HEK293T (cell line): ENCODE data around the gene PROX2.

Source experiments
- CTCF ChIA-PET: fragments of 350-600 bp; formaldehyde crosslinking; extraction: SDS; loops from one replicate; lab custom pipeline; 2021; ENCODE audit warnings: antibody characterized with exemption, inconsistent platforms; lab: Yijun Ruan, JAX
- POLR2A ChIA-PET: fragments of 350-600 bp; formaldehyde crosslinking; extraction: SDS; loops from one replicate; lab custom pipeline; 2020; ENCODE audit warnings: antibody characterized with exemption, inconsistent platforms; lab: Yijun Ruan, JAX
- DNase-seq: peaks from one replicate; pipeline ENCODE4 v3.0.0; 2012; ENCODE audit warnings: mixed read lengths; ENCODE audit errors: extremely low spot score
- ARNT ChIP-seq: fragments of 450-650 bp; IDR thresholded peaks from 2 replicates; pipeline ENCODE4 v1.6.1; 2017; ENCODE audit warnings: mild to moderate bottlenecking
- BHLHE40 ChIP-seq: fragments of 450-650 bp; IDR thresholded peaks from 2 replicates; pipeline ENCODE4 v1.6.1; 2016; ENCODE audit warnings: mild to moderate bottlenecking, moderate library complexity, borderline replicate concordance
- CTBP1 ChIP-seq: fragments of 450-650 bp; IDR thresholded peaks from 2 replicates; pipeline ENCODE4 v1.6.1; 2016; ENCODE audit warnings: borderline replicate concordance
- ELF4 ChIP-seq: fragments of 450-650 bp; IDR thresholded peaks from 2 replicates; pipeline ENCODE4 v1.6.1; 2017; ENCODE audit warnings: antibody characterized with exemption
- FOXA1 ChIP-seq: fragments of 450-650 bp; IDR thresholded peaks from 2 replicates; pipeline ENCODE4 v1.6.1; 2016; ENCODE audit warnings: mild to moderate bottlenecking
- FOXK2 ChIP-seq: fragments of 450-650 bp; IDR thresholded peaks from 2 replicates; pipeline ENCODE4 v1.6.1; 2016; ENCODE audit warnings: mild to moderate bottlenecking
- FOXM1 ChIP-seq: fragments of 450-650 bp; IDR thresholded peaks from 2 replicates; pipeline ENCODE4 v1.6.1; 2017; ENCODE audit warnings: mild to moderate bottlenecking, borderline replicate concordance
- HDGF ChIP-seq: fragments of 450-650 bp; IDR thresholded peaks from 2 replicates; pipeline ENCODE4 v1.6.1; 2017; ENCODE audit warnings: antibody characterized with exemption, borderline replicate concordance
- L3MBTL2 ChIP-seq: fragments of 450-650 bp; conservative IDR thresholded peaks from 2 replicates; pipeline ENCODE4 v1.6.1; 2016; ENCODE audit warnings: mild to moderate bottlenecking
- LEF1 ChIP-seq: fragments of 450-650 bp; IDR thresholded peaks from 2 replicates; pipeline ENCODE4 v1.6.1; 2017; ENCODE audit warnings: mild to moderate bottlenecking, borderline replicate concordance
- NFRKB ChIP-seq: fragments of 450-650 bp; IDR thresholded peaks from 2 replicates; pipeline ENCODE4 v1.6.1; 2016; ENCODE audit warnings: mild to moderate bottlenecking, moderate library complexity
- PKNOX1 ChIP-seq: fragments of 450-650 bp; IDR thresholded peaks from 2 replicates; pipeline ENCODE4 v1.6.1; 2016
- SP1 ChIP-seq: fragments of 450-650 bp; IDR thresholded peaks from 2 replicates; pipeline ENCODE4 v1.6.1; 2017
- SUZ12 ChIP-seq: fragments of 450-650 bp; IDR thresholded peaks from 2 replicates; pipeline ENCODE4 v1.6.1; 2016; ENCODE audit warnings: mild to moderate bottlenecking
- TARDBP ChIP-seq: fragments of 450-650 bp; IDR thresholded peaks from 2 replicates; pipeline ENCODE4 v1.6.1; 2016
- ZNF384 ChIP-seq: fragments of 450-650 bp; IDR thresholded peaks from 2 replicates; pipeline ENCODE4 v1.6.1; 2016

PROX2 gene

GRCh38 chr14:74892745-74893144, 16.8 kb upstream of the PROX2 start:
- CTCF ChIA-PET, result interaction anchor here (2.8 kb wide), 1 partner anchor 13 kb away, joined by 9 read pairs; no protein-coding TSS in a partner anchor
- no peak for DNase-seq
- no peak for TF ChIP-seq NFRKB
- TF ChIP-seq PKNOX1, result no peak
- TF ChIP-seq TARDBP, result no peak
- TF ChIP-seq FOXM1, result no peak
- no peak for TF ChIP-seq ZNF384
- TF ChIP-seq SUZ12, result no peak
- TF ChIP-seq FOXK2, result no peak
- POLR2A ChIA-PET, result no interaction called here

GRCh38 chr14:74891870-74892269, 15.9 kb upstream of the PROX2 start:
- DNase-seq, result no peak
- POLR2A ChIA-PET, result interaction anchor here (0.7 kb wide), 1 partner anchor 46 kb away, joined by 3 read pairs; no protein-coding TSS in a partner anchor
- CTCF ChIA-PET, result interaction anchor here (2.8 kb wide), 1 partner anchor 14 kb away, joined by 9 read pairs; no protein-coding TSS in a partner anchor
- TF ChIP-seq L3MBTL2 (no peak), LEF1 (no peak), CTBP1 (no peak), ARNT (no peak), FOXM1 (no peak), FOXK2 (no peak), NFRKB (no peak), PKNOX1 (no peak), BHLHE40 (no peak), ZNF384 (no peak), SUZ12 (no peak), FOXA1 (no peak), ELF4 (no peak), SP1 (no peak), TARDBP (no peak), HDGF (no peak)

GRCh38 chr14:74890262-74890661, 14.3 kb upstream of the PROX2 start:
- ChIA-PET POLR2A (no interaction called here), CTCF (interaction anchor here (1.1 kb wide), 1 partner anchor 29 kb away, joined by 3 read pairs; no protein-coding TSS in a partner anchor)
- TF ChIP-seq ZNF384 (no peak), SP1 (no peak)
- no peak for DNase-seq

GRCh38 chr14:74888164-74889158, 12.5 kb upstream of the PROX2 start:
- CTCF ChIA-PET, result interaction anchor here (0.7 to 0.8 kb wide), 2 partner anchors 17 to 27 kb away, joined by 3 to 4 read pairs; no protein-coding TSS in a partner anchor
- TF ChIP-seq CTBP1 (0 out of 2 replicates have a peak, but pooled peaks have one; percentile 4), TARDBP (no peak), PKNOX1 (0 out of 2 replicates have a peak, but pooled peaks have one; percentile 7), ZNF384 (0 out of 2 replicates have a peak, but pooled peaks have one; percentile 25)
- POLR2A ChIA-PET, result interaction anchor here (1.0 to 1.4 kb wide), 2 partner anchors 9 to 10 kb away, joined by 3 read pairs; no protein-coding TSS in a partner anchor
- no peak for DNase-seq

GRCh38 chr14:74886001-74886400, 10.1 kb upstream of the PROX2 start:
- TF ChIP-seq FOXM1 (no peak), SP1 (no peak), BHLHE40 (no peak), ZNF384 (no peak), SUZ12 (no peak), ELF4 (no peak), FOXA1 (no peak), PKNOX1 (no peak), L3MBTL2 (no peak), NFRKB (no peak), FOXK2 (no peak), LEF1 (no peak), HDGF (no peak), TARDBP (no peak), CTBP1 (no peak), ARNT (no peak)
- no peak for DNase-seq
- ChIA-PET CTCF (no interaction called here), POLR2A (interaction anchor here (1.4 kb wide), 1 partner anchor 21 kb away, joined by 3 read pairs; no protein-coding TSS in a partner anchor)
